ENCODE results near the gene JSRP1.

- no peak for TF ChIP-seq TCF12 (IDR thresholded peaks at IDR 0.05; ENCODE audit: low read depth)
- no peak for TF ChIP-seq USF1 (IDR thresholded peaks at IDR 0.05)
- TF ChIP-seq NFIC (IDR thresholded peaks at IDR 0.05), result no peak
- TF ChIP-seq RAD21 (IDR thresholded peaks at IDR 0.05; ENCODE audit: low read depth), result no peak
- no peak for TF ChIP-seq YY1 (IDR thresholded peaks at IDR 0.05; ENCODE audit: low read depth)
- TF ChIP-seq EP300 (IDR thresholded peaks at IDR 0.05; ENCODE audit: borderline replicate concordance), result no peak
- no peak for TF ChIP-seq REST (IDR thresholded peaks at IDR 0.05; ENCODE audit: low read depth)
Observed at GRCh38 chr19:2225415-2226050, 30.7 kb downstream of the JSRP1 start.

Measured in Ishikawa (cell line).